BE2C (cell line): ENCODE data around the gene GABARAP.
A peak's percentile ranks its signal among the peaks of the same experiment; 100 is the strongest.

Experiments
- DNase-seq: peaks from one replicate; pipeline ENCODE4 v3.0.0-alpha.2; 2020
- H3K27me3 ChIP-seq: fragments of 250-450 bp; sonication (Bioruptor Pico); 2 replicates; pipeline ENCODE4 v1.5.1; 2020; ENCODE audit warnings: mild to moderate bottlenecking
- H3K36me3 ChIP-seq: fragments of 250-450 bp; sonication (Bioruptor Pico); 2 replicates; pipeline ENCODE4 v1.5.1; 2020; ENCODE audit warnings: mild to moderate bottlenecking
- H3K4me1 ChIP-seq: fragments of 250-450 bp; sonication (Bioruptor Pico); 2 replicates; pipeline ENCODE4 v1.5.1; 2020
- H3K4me3 ChIP-seq: 2 replicates; pipeline ENCODE4 v1.5.1; 2011; ENCODE audit warnings: low read depth, low read length
- H3K9me3 ChIP-seq: fragments of 250-450 bp; sonication (Bioruptor Pico); 2 replicates; pipeline ENCODE4 v1.5.1; 2020
- TF ChIP-seq, protein P1 (sequence below): IDR thresholded peaks from 2 replicates; pipeline ENCODE4 v1.5.1; 2012; ENCODE audit warnings: mild to moderate bottlenecking, low read depth, low read length

The GABARAP gene

GRCh38 chr17:7238420-7239090 is 3.7 kb downstream of the GABARAP start:
- no peak for DNase-seq
- Histone ChIP-seq H3K4me3 (peak overlapping the region; percentile 78), H3K9me3 (no peaks in the 10 kb centered on the region), H3K27me3 (no peaks in the 10 kb centered on the region), H3K4me1 (no peaks in the 10 kb centered on the region), H3K36me3 (peaks cover 25% of the 10 kb centered on the region)
- TF ChIP-seq, protein P1, sequence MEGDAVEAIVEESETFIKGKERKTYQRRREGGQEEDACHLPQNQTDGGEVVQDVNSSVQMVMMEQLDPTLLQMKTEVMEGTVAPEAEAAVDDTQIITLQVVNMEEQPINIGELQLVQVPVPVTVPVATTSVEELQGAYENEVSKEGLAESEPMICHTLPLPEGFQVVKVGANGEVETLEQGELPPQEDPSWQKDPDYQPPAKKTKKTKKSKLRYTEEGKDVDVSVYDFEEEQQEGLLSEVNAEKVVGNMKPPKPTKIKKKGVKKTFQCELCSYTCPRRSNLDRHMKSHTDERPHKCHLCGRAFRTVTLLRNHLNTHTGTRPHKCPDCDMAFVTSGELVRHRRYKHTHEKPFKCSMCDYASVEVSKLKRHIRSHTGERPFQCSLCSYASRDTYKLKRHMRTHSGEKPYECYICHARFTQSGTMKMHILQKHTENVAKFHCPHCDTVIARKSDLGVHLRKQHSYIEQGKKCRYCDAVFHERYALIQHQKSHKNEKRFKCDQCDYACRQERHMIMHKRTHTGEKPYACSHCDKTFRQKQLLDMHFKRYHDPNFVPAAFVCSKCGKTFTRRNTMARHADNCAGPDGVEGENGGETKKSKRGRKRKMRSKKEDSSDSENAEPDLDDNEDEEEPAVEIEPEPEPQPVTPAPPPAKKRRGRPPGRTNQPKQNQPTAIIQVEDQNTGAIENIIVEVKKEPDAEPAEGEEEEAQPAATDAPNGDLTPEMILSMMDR: no peak

- Histone ChIP-seq H3K4me3 (peak overlapping the region; percentile 78), H3K27me3 (no peaks in the 10 kb centered on the region), H3K4me1 (no peaks in the 10 kb centered on the region), H3K9me3 (no peaks in the 10 kb centered on the region), H3K36me3 (peaks cover 25% of the 10 kb centered on the region)
- DNase-seq: peak; percentile 63
- TF ChIP-seq, protein P1: no peak
Observed at GRCh38 chr17:7237761-7238419, 4.4 kb downstream of the GABARAP start.

DNA sequence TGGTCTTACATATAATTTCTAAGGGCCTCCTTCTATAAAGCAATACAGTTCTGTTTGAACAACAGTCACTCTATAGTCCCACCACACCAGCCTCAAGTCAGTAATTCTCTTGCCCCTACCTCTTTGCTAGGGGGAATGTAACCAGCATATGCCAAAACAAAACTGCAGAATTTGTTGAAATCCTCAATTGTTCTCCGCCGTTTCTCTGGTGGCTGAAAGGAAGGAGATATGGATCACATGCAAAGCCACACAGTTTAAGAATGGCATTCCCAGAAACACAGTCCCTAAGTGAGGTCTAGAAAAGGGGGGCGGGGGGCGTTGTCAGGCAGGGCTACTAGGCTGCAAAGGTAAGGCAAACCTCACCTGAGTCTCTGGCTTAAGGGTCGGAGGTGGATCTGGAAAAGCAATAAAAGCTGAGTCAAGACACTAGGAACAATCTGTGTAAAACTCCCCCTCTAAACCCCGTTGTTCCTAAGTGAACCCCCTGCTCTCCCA is 4.9 kb downstream of the GABARAP start:
- peak overlapping the region; percentile 78 for H3K4me3 ChIP-seq
- H3K36me3 ChIP-seq: peaks cover 25% of the 10 kb centered on the region
- no peak for DNase-seq

GRCh38 chr17:7236808-7237207 is 5.4 kb downstream of the GABARAP start:
- Histone ChIP-seq H3K36me3 (peaks cover 25% of the 10 kb centered on the region), H3K9me3 (no peaks in the 10 kb centered on the region), H3K27me3 (no peaks in the 10 kb centered on the region), H3K4me1 (no peaks in the 10 kb centered on the region), H3K4me3 (no peak overlapping the region)
- no peak for DNase-seq
- TF ChIP-seq, protein P1: no peak

More for the DNA sequence above, 4.9 kb downstream of the GABARAP start:
- Histone ChIP-seq H3K4me1 (no peaks in the 10 kb centered on the region), H3K9me3 (no peaks in the 10 kb centered on the region), H3K27me3 (no peaks in the 10 kb centered on the region)
- TF ChIP-seq, protein P1: no peak

- no peaks in the 10 kb centered on the region for H3K9me3 ChIP-seq
- DNase-seq: no peak
- TF ChIP-seq, protein P1: no peak
- no peaks in the 10 kb centered on the region for H3K4me1 ChIP-seq
- no peak overlapping the region for H3K4me3 ChIP-seq
- peaks cover 25% of the 10 kb centered on the region for H3K36me3 ChIP-seq
- H3K27me3 ChIP-seq: no peaks in the 10 kb centered on the region
Observed at GRCh38 chr17:7235693-7236665, 6.3 kb downstream of the GABARAP start.
